ENCODE measurements around the gene RFXANK. TPM values are rescaled to one million over a fixed set of nuclear protein-coding genes. Genes with fewer than 3 reads are reported as not detected.

RFXANK gene
- 59.0 and 87.5 TPM in 2 replicates for total RNA-seq

GRCh38 chr19:19192078-19192882 is at the start of gene RFXANK, which contains the start of gene BORCS8:
TSS of gene RFXANK (plus strand) at chr19:19192258. CDS start at chr19:19193947, 1,689 bp downstream.
TSS of gene BORCS8 (minus strand) at chr19:19192152. CDS start at chr19:19192117, 35 bp downstream.

GRCh38 chr19:19170053-19170872 is 21.8 kb upstream of the RFXANK start, which contains the start of gene MEF2B:
TSS of gene MEF2B (minus strand) at chr19:19170263. CDS start at chr19:19150735, 19,528 bp downstream.

GRCh38 chr19:19203012-19203856 is 11.2 kb downstream of the RFXANK start, which contains the start of gene NR2C2AP:
TSS of gene NR2C2AP (minus strand) at chr19:19203414. CDS start at chr19:19203060, 354 bp downstream.

GRCh38 chr19:19211499-19212420 is 19.7 kb downstream of the RFXANK start, which contains the start of gene NCAN:
TSS of gene NCAN (plus strand) at chr19:19211958. CDS start at chr19:19216954, 4,996 bp downstream.

Small RNA genes lying within 50 kb of the gene (small RNA-seq; reads per million reads assigned to genes)
- gene RNU6-1028P (ENCODE audit: low replicate concordance): not detected

Other genes with a start within 250 kb of the RFXANK start
- gene SUGP2, start 158.7 kb upstream of the RFXANK start, total RNA-seq: 22.8 and 57.6 TPM in 2 replicates
- 38.1 and 66.6 TPM in 2 replicates for gene ARMC6, start 158.7 kb upstream of the RFXANK start, total RNA-seq
- gene SLC25A42, start 128.3 kb upstream of the RFXANK start, total RNA-seq: 6.1 and 7.3 TPM in 2 replicates
- 16.0 and 25.6 TPM in 2 replicates for gene TMEM161A, start 53.8 kb upstream of the RFXANK start, total RNA-seq
- 0.22 TPM in 1 of 2 replicates, not detected in the other for gene MEF2B, start 22.0 kb upstream of the RFXANK start, total RNA-seq
- 16.6 and 22.6 TPM in 2 replicates for gene BORCS8, start 106 bp upstream of the RFXANK start, total RNA-seq
- 2.4 and 11.6 TPM in 2 replicates for gene NR2C2AP, start 11.2 kb downstream of the RFXANK start, total RNA-seq
- under 0.01 TPM in 1 of 2 replicates, not detected in the other for gene NCAN, start 19.7 kb downstream of the RFXANK start, total RNA-seq
- 1.1 and 2.8 TPM in 2 replicates for gene TM6SF2, start 81.0 kb downstream of the RFXANK start, total RNA-seq
- 35.0 and 44.8 TPM in 2 replicates for gene SUGP1, start 128.3 kb downstream of the RFXANK start, total RNA-seq
- gene MAU2, start 128.6 kb downstream of the RFXANK start, total RNA-seq: 46.0 and 48.8 TPM in 2 replicates
- 61.7 and 121 TPM in 2 replicates for gene GATAD2A, start 213.4 kb downstream of the RFXANK start, total RNA-seq

Data from placental pericyte (primary cell).